HG02678 (cell line): ENCODE results near the gene UQCC3.
"Not testable (repeated sequence)": the region's sequence is repeated elsewhere in the genome, so short reads cannot be mapped to it uniquely, and the experiment has no call there.

Source experiments
- ATAC-seq: cut with Tn5 transposase; IDR thresholded peaks from one replicate; pipeline ENCODE4 v1.9.1; 2021; ENCODE audit warnings: mild to moderate bottlenecking, moderate library complexity; ENCODE audit not compliant: unreplicated experiment

Gene UQCC3

GRCh38 chr11:62702246-62702645 lies 30.8 kb downstream of the UQCC3 start:
- no peak for ATAC-seq

DNA sequence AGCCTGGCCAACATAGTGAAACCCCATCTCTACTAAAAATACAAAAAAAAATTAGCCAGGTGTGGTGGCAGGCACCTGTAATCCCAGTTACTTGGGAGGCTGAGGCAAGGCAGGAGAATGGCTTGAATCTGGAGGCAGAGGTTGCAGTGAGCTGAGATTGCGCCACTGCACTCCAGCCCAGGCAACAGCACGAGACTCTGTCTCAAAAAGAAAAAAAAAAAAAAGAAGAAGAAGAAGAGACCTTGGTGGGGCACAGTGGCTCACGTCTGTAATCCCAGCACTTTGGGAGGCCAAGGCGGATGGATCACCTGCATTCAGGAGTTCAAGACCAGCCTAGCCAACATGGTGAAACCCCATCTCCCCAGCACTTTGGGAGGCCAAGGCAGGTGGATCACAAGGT lies 32.4 kb downstream of the UQCC3 start:
- not testable (repeated sequence) for ATAC-seq

DNA sequence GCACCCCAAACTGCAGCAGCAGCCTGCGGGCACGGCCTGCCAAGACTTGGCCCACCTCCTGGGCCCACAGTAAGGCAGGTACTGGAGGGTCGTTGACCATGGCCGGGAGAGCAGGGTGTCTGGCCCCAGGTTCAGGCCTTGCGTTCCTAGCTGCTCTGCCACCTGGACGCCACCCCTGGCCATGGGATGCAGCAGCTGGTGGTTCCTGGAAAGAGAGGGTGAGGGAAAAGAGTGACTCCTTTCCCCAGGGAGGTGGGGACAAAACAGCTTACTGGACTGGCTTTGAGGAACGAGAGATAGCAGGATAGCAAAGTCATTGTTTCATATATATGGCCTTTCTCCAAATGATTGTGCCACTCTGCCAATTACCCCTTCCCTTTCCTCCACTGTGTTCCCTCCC lies 33.9 kb downstream of the UQCC3 start:
- ATAC-seq = no peak

DNA sequence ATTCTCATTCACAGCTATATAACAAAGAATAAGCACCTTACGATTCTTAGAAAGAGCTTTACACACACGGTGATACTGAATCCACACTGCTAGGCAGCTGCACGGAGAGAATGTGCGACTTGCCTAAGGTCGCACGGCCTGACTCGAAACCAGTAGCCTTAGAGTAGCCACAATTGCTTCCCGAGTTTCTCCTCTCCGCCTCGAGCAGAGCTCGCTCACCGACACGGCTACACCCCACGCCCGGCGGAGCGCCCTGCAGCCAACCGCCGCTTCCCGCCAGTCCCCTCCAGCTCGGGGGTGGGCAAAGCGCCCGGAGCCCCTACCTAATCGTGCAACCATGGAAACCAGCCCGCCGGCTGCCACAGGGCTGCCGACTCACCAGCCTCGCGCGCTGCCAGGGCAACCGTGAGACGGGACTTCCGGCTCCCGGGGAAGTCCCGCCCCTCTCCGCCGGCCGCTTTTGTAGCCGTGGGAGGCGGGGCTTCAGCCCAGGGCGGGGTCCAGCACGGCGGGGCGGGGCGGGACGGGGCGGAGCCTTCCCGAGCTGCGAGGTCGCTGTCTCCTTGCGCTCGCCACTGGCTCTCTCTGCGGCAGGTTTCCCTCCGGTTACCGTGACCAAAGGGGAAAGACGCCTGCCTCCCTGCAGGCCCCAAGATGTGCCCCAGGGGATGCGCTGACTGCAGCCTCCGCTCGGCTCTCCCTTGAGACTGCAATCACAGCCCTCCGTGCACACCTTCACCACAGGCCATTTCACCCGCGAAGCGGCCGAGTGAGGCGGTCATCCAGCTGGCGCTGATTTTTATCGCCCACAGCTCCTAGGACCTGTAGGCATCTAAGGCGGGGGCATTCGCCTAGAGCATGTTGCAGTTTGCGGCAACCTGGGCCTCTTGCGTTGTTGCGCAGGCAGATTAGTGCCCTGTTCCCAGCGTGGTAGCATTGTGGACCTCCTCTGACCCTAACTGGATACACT lies 34.7 kb downstream of the UQCC3 start:
- peak; percentile 63 for ATAC-seq

GRCh38 chr11:62706850-62707247 lies 35.4 kb downstream of the UQCC3 start:
- no peak for ATAC-seq

DNA sequence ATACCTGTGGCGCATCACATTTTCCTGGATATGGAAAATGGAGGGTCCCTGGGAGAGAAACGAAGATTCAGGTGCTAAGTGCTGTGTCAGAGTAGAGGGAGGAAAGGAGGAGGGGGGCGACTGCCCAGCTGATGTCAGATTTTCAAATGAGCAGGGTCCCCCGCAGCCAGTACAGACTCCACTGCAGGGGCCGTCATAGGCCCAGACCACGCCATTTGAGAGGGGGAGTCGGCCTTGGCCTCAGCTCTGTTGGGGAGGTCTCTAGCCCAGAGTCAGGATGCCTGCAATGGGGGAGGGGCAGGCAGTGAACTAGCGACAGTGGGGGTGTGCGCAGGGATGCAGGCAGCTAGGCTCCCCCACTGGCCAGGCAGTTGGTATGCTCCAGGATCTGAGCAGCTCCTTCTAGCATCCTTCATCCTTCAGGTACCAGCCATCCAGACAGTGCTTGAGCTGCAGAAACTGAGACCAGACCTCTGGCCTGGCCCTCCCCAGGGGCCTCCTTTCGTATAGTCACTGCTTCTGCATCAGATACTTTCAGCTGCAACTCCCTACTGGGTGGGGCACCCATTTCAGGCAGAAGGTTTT lies 35.9 kb downstream of the UQCC3 start, which contains the start of the genes BSCL2 and GNG3:
TSS of gene BSCL2 (minus strand) at position 148 of the 585 bp plus-strand sequence. CDS start 229 bp downstream, outside the sequence.
TSS of gene GNG3 (plus strand) at position 400 of the 585 bp plus-strand sequence. CDS start 620 bp downstream, outside the sequence.
- no peak for ATAC-seq

DNA sequence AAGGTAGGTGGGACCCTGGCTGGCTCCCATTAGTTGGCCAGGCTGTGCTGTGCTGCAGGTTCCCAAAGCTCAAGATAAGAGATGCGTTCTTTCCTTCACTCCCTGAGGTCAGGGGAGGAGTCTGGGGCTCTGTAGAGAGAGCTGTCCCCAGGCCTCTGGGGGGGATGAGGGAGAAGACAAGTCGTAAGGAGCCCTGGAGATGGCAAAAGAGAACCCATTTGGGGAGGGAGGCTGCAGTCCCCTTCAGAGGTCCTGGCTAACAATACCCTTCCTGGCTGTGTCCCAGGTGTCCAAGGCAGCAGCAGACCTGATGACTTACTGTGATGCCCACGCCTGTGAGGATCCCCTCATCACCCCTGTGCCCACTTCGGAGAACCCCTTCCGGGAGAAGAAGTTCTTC lies 36.9 kb downstream of the UQCC3 start:
- ATAC-seq = no peak

- no peak for ATAC-seq
Measured at GRCh38 chr11:62708793-62709192, 37.3 kb downstream of the UQCC3 start.

DNA sequence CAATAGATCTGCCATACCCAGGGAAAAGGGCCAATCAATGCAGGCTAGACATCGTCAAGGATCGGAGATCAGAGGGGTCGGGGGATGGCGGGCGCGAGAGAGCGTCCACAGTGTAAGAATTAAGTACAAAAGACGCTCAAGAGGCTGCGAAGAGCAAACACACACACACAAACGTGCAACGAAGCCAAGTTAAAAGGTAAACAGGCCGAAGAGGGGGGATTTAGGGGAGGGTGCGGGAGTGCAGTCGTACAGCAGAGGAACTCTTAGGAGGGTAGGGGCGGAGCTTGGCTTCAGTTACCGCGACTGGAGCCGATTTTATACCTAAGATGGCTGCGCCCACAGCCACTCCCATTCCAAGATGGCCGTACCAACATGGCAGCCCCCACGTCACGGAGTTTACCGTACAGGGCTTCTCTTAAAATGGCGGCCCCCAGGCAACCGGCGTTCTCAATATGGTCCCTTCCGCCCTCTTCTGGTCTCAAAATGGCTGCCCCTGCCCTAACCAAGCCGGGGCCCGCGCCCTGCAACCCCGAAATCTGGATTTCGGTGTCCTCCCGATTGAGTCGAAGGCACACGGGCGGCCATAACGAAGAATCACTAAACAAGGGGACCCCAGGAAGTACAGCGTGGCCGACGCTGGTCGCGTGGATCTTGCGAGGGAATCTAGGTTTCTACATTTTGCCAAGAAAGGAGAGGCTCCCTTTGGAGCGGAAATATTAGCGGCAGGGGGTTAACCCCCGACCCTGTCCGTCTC lies 38.0 kb downstream of the UQCC3 start:
- peak; percentile 75 for ATAC-seq

GRCh38 chr11:62710001-62710345 lies 38.5 kb downstream of the UQCC3 start:
- ATAC-seq = peak; percentile 1

GRCh38 chr11:62712276-62712812 lies 40.9 kb downstream of the UQCC3 start:
- no peak for ATAC-seq

- ATAC-seq = no peak
Measured at GRCh38 chr11:62712861-62713260, 41.4 kb downstream of the UQCC3 start.

DNA sequence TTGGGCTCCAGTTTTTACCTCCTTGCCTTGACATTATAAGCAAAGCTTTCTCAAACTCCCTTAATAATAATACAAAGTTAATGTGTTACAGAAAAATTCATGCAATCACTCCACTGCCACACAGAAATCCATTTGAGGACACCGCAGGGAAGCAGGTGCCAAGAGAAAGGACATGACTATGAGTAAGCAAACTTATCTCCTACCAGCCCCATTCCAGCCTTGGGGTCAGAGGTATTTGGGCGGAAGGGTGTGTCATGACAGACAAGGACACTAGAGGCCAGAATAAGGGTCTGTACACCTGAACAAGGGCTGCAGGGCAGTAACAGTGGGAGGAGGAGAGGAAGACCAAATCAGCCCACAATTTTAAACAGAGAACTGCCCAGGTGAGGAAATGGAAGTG lies 41.9 kb downstream of the UQCC3 start:
- ATAC-seq = no peak

DNA sequence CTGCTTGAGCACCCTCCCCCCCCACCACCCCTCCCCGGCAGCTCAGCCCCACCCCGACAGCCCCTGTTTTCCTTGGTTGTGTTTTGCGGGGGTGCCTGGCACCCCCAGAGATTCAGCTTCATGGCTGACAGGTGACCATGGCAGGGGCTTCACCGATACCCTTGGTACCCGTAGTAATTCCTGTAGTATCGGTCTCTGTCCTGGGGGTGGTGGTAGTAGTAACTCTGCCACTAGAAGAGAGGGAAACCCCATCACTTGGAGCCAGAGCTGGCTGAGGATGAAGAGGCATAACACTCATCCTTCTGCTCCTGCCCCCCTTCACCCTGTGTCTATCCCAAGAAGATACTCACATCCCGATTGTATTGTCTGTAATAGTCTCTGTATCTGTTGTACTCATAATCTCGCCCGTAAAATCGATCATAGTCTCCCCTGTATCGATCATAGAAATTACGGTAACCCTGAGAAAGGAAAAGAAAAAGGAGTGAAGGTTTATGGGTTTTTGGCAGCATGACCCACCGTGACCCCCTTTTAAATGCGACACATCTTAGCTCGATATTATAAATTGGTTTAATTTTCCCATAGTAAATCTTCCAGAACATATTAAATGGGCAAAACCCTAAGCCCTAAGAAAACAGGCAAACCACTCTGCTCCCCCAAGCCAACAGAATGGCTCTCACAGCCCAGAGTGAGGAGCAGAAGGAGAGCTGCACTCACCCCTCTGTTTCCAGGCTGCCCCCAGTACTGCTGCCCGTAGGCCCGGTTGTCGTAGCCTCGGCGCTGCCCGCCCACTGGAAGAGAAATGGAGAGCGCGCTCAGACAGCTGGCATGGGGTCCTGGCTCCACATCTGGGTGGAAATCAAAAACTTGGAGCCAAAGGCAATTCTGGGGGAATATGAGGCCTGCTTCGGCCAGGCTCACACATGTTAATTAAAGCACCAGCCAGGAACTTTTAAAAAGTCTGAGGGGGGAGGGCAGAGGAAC lies 44.0 kb downstream of the UQCC3 start:
- no peak for ATAC-seq

GRCh38 chr11:62716206-62716605 lies 44.7 kb downstream of the UQCC3 start:
- ATAC-seq = no peak

DNA sequence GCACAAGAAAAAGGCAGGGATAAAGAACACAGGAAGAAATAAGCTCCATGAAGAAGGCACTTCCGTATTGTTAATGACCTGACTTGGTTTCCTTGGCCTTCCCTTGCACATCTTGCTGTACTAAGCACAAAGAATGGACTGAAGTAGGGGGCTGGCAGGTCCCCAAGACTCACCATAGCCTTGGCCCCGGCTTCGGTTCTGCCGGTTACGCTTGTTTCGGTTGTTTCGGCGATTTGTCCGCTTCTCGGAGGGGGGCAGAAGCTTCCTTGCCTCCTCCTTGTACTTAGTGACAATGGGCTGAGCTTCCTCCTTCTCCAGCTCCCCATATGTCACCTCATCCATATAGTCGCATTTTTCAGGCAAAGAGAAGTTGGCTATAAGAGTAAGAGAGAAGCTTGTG lies 45.3 kb downstream of the UQCC3 start:
- ATAC-seq = no peak

DNA sequence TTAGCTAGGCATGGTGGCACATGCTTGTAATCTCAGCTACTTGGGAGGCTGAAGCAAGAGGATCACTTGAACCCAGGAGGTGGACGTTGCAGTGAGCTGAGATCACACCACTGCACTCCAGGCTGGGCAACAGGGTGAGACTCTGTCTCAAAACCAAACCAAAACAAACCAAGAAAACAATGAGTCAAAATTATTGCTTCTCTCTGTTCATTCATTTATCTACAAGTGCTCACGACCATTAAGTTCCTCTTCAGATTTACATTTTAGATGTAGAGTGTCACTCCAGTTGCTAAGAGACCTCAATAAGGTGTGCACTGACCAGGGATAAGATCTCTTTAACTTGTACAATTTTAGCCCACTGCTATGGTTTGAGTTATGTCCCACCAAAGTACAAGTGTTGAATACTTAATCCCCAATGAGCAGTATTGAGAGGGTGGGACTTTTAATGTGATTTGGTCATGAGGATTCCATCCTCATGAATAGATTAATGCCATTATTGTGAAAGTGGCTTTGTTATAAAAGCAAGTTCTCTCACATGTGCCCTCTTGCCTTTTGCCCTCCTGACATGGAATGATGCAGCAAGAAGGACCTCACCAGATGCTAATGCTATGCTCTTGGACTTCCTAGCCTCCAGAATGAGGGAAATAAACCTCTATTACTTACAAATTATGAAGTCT lies 48.0 kb downstream of the UQCC3 start:
- no peak for ATAC-seq

DNA sequence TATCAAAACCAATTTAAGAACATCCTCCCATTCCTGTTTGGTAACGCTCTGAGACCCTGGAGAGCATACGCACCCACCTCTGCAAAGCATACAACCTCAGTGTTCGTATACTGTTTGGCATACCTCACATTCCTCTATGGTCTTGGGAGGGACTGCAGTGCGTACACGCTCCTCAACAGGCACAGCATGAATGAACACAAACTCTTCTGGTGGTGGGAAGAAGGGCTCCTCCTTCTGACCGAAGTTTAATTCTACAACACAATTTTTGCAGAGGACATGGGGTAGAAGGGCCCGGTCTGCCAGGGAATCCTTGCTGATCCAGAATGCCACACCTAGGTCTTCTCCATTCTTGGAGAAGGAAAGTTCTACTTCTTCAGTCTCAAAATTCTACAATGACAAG lies 50.5 kb downstream of the UQCC3 start:
- ATAC-seq = no peak
